Neural cell (in vitro differentiated cells): Measurements from ENCODE around the gene FAIM. TPM values are rescaled to one million over a fixed set of nuclear protein-coding genes. Genes with fewer than 3 reads are reported as not detected.

Source experiments
- H2AFZ ChIP-seq: fragments of 200-600, 300-800 bp; sonication (generic), shearing (Covaris generic); 2 replicates; pipeline ENCODE4 v1.6.0; 2014; ENCODE audit warnings: low read depth, mild to moderate bottlenecking, antibody characterized with exemption, low read length, moderate library complexity
- H3F3A ChIP-seq: fragments of 200-600 bp; shearing (Covaris generic); 2 replicates; pipeline ENCODE4 v1.6.1; 2016; ENCODE audit warnings: mild to moderate bottlenecking, moderate library complexity, mixed read lengths, antibody characterized with exemption, low read length; ENCODE audit not compliant: insufficient read depth, poor library complexity, severe bottlenecking
- H3K27ac ChIP-seq: fragments of 200-600, 300-800 bp; sonication (generic), shearing (Covaris generic); 2 replicates; pipeline ENCODE4 v1.5.1; 2014; ENCODE audit warnings: mild to moderate bottlenecking, low read length, moderate library complexity
- H3K27me3 ChIP-seq: fragments of 300-800, 200-600 bp; sonication (generic), shearing (Covaris generic); 2 replicates; pipeline ENCODE4 v1.6.0; 2014; ENCODE audit warnings: mild to moderate bottlenecking, low read depth, low read length, moderate library complexity; ENCODE audit not compliant: insufficient read depth
- H3K36me3 ChIP-seq: fragments of 300-800, 200-600 bp; sonication (generic), shearing (Covaris generic); 2 replicates; pipeline ENCODE4 v1.5.1; 2014; ENCODE audit warnings: mild to moderate bottlenecking, antibody characterized with exemption, low read length, moderate library complexity; ENCODE audit not compliant: insufficient read depth
- H3K4me2 ChIP-seq: fragments of 300-800, 200-600 bp; sonication (generic), shearing (Covaris generic); 2 replicates; pipeline ENCODE4 v1.6.0; 2014; ENCODE audit warnings: mild to moderate bottlenecking, low read length
- H3K4me3 ChIP-seq: fragments of 300-800, 200-600 bp; sonication (generic), shearing (Covaris generic); 2 replicates; pipeline ENCODE4 v1.5.1; 2014; ENCODE audit warnings: mild to moderate bottlenecking, low read length, moderate library complexity
- H3K79me2 ChIP-seq: fragments of 200-600 bp; shearing (Covaris generic); replicated peaks from 2 replicates; pipeline ENCODE4 v1.6.0; 2014; ENCODE audit warnings: mild to moderate bottlenecking, low read length, moderate library complexity; ENCODE audit not compliant: insufficient read depth
- H3K9ac ChIP-seq: fragments of 300-800, 200-600 bp; sonication (generic), shearing (Covaris generic); 2 replicates; pipeline ENCODE4 v1.6.1; 2016; ENCODE audit warnings: mild to moderate bottlenecking, low read length, mixed read lengths
- H3K9me2 ChIP-seq: fragments of 200-600 bp; shearing (Covaris generic); 2 replicates; pipeline ENCODE4 v1.6.1; 2016; ENCODE audit warnings: mild to moderate bottlenecking, low read length, mixed read lengths; ENCODE audit not compliant: insufficient read depth
- H3K9me3 ChIP-seq: fragments of 200-600, 300-800 bp; sonication (generic), shearing (Covaris generic); 2 replicates; pipeline ENCODE4 v1.6.1; 2016; ENCODE audit warnings: mild to moderate bottlenecking, mixed run types, low read length, moderate library complexity, mixed read lengths
- H4K20me1 ChIP-seq: fragments of 200-600 bp; shearing (Covaris generic); 2 replicates; pipeline ENCODE4 v1.6.1; 2016; ENCODE audit warnings: mild to moderate bottlenecking, mixed run types; ENCODE audit not compliant: insufficient read depth
- EP300 ChIP-seq: fragments of 450-650 bp; conservative IDR thresholded peaks from 2 replicates; pipeline ENCODE4 v1.6.1; 2014; ENCODE audit warnings: antibody characterized with exemption, mild to moderate bottlenecking, moderate library complexity; ENCODE audit not compliant: poor library complexity, severe bottlenecking
- EZH2 ChIP-seq: fragments of 200-600, 300-800 bp; shearing (Covaris generic), sonication (generic); IDR thresholded peaks from 2 replicates; pipeline ENCODE4 v1.6.1; 2014; ENCODE audit warnings: antibody characterized with exemption, low read length, borderline replicate concordance, mild to moderate bottlenecking; ENCODE audit not compliant: insufficient read depth, poor library complexity, severe bottlenecking
- MXI1 ChIP-seq: fragments of 450-650 bp; conservative IDR thresholded peaks from 2 replicates; pipeline ENCODE4 v1.6.1; 2014; ENCODE audit warnings: antibody characterized with exemption, mild to moderate bottlenecking; ENCODE audit not compliant: poor library complexity, severe bottlenecking
- POLR2AphosphoS5 ChIP-seq: IDR thresholded peaks from 2 replicates; pipeline ENCODE4 v1.6.1; 2012
- RAD21 ChIP-seq: fragments of 450-650 bp; conservative IDR thresholded peaks from 2 replicates; pipeline ENCODE4 v1.6.1; 2014; ENCODE audit warnings: antibody characterized with exemption, mild to moderate bottlenecking, moderate library complexity
- SMC3 ChIP-seq: fragments of 450-650 bp; conservative IDR thresholded peaks from 2 replicates; pipeline ENCODE4 v1.6.1; 2014; ENCODE audit warnings: antibody characterized with exemption, mild to moderate bottlenecking, moderate library complexity; ENCODE audit not compliant: poor library complexity
- TAF1 ChIP-seq: IDR thresholded peaks from 2 replicates; pipeline ENCODE4 v1.6.1; 2012; ENCODE audit warnings: low read depth
- polyA plus RNA-seq: library from polyadenylated mRNA; depleted of rRNA; stranded (reverse); fragments of >200 nt; gene quantifications from 2 replicates; pipeline ENCODE4 v1.2.3, GENCODE V29; 2014
- TF ChIP-seq, protein P1 (sequence below): IDR thresholded peaks from 2 replicates; pipeline ENCODE4 v1.6.1; 2012; ENCODE audit warnings: borderline replicate concordance
- TF ChIP-seq, protein P2 (sequence below): fragments of 450-650 bp; IDR thresholded peaks from 2 replicates; pipeline ENCODE4 v1.5.1; 2014; ENCODE audit warnings: antibody characterized with exemption, mild to moderate bottlenecking, moderate library complexity; ENCODE audit not compliant: poor library complexity, severe bottlenecking

Gene FAIM
- polyA plus RNA-seq, 1 donor from 2014 or later: 3.1 TPM

DNA sequence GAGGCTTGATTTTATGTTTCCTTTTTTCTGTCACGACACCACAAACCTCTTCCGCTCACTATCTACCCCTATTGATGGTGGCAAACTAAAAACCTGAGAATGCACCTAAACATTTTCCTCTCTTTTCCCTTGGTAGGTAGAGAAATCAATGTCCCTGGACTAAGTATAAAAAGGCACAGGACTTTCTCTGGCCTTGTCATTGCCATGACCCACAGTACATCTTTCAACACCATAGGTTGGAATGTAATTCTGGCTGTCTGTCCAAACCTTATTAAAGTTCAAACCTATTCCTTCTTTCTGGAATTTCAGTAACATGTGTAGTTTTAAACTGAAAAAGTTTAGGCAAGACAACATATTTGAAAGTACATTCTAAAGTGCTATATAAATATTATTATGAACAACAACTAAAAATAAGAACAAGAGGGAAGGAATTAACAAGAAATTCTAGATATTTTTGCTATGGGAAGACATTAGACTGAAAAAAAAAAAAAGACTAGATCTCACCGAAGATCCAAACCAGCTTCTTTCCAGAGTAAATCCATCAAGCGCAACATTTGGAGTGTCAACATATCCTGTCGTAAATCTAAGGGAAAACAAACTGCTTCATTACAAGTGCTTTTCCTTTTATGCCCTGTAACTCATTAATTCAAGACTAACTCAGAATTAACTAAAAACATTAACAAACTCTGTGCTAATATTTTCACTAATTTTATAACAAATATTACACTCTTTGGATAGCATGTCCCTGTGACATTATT is 73.1 kb downstream of the FAIM start:
- no peak overlapping the region for H3K9ac ChIP-seq
- no peaks in the 10 kb centered on the region for H3K9me2 ChIP-seq
- H3K36me3 ChIP-seq: no peaks in the 10 kb centered on the region

DNA sequence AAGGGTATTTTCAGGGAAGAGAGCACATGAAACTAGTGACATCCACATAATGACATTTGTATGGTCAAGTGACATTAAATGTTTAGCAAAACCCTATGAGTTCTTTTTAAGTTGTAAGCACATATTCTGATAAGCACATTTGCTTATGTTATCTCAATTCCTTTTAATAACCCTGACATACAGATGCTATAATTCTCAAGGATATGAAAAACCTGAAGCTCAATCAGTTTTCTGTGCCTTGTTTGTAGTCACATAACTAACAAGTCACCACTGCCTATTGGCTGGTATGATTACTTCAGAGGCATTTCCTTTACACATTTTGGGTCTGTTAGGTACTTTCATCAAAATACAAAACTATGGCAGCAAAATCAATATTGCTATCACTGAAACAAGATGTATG is 74.1 kb downstream of the FAIM start:
- Histone ChIP-seq H2AFZ (no peak overlapping the region), H3K9me2 (no peaks in the 10 kb centered on the region), H3K9me3 (no peaks in the 10 kb centered on the region), H3K27me3 (no peaks in the 10 kb centered on the region), H4K20me1 (no peaks in the 10 kb centered on the region), H3K27ac (no peak overlapping the region), H3F3A (no peaks in the 10 kb centered on the region), H3K79me2 (no peaks in the 10 kb centered on the region), H3K4me3 (no peak overlapping the region), H3K36me3 (no peaks in the 10 kb centered on the region), H3K4me2 (no peak overlapping the region), H3K9ac (no peak overlapping the region)
- TF ChIP-seq RAD21 (no peak), TAF1 (no peak), SMC3 (no peak), MXI1 (no peak), EP300 (no peak), EZH2 (no peak), POLR2AphosphoS5 (no peak)
- TF ChIP-seq, protein P1, sequence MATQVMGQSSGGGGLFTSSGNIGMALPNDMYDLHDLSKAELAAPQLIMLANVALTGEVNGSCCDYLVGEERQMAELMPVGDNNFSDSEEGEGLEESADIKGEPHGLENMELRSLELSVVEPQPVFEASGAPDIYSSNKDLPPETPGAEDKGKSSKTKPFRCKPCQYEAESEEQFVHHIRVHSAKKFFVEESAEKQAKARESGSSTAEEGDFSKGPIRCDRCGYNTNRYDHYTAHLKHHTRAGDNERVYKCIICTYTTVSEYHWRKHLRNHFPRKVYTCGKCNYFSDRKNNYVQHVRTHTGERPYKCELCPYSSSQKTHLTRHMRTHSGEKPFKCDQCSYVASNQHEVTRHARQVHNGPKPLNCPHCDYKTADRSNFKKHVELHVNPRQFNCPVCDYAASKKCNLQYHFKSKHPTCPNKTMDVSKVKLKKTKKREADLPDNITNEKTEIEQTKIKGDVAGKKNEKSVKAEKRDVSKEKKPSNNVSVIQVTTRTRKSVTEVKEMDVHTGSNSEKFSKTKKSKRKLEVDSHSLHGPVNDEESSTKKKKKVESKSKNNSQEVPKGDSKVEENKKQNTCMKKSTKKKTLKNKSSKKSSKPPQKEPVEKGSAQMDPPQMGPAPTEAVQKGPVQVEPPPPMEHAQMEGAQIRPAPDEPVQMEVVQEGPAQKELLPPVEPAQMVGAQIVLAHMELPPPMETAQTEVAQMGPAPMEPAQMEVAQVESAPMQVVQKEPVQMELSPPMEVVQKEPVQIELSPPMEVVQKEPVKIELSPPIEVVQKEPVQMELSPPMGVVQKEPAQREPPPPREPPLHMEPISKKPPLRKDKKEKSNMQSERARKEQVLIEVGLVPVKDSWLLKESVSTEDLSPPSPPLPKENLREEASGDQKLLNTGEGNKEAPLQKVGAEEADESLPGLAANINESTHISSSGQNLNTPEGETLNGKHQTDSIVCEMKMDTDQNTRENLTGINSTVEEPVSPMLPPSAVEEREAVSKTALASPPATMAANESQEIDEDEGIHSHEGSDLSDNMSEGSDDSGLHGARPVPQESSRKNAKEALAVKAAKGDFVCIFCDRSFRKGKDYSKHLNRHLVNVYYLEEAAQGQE: no peak
- TF ChIP-seq, protein P2, sequence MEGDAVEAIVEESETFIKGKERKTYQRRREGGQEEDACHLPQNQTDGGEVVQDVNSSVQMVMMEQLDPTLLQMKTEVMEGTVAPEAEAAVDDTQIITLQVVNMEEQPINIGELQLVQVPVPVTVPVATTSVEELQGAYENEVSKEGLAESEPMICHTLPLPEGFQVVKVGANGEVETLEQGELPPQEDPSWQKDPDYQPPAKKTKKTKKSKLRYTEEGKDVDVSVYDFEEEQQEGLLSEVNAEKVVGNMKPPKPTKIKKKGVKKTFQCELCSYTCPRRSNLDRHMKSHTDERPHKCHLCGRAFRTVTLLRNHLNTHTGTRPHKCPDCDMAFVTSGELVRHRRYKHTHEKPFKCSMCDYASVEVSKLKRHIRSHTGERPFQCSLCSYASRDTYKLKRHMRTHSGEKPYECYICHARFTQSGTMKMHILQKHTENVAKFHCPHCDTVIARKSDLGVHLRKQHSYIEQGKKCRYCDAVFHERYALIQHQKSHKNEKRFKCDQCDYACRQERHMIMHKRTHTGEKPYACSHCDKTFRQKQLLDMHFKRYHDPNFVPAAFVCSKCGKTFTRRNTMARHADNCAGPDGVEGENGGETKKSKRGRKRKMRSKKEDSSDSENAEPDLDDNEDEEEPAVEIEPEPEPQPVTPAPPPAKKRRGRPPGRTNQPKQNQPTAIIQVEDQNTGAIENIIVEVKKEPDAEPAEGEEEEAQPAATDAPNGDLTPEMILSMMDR: no peak

More for the DNA sequence above, 73.1 kb downstream of the FAIM start:
- Histone ChIP-seq H4K20me1 (no peaks in the 10 kb centered on the region), H3F3A (no peaks in the 10 kb centered on the region), H3K27me3 (no peaks in the 10 kb centered on the region), H3K4me2 (no peak overlapping the region), H3K27ac (no peak overlapping the region), H3K79me2 (no peaks in the 10 kb centered on the region), H3K9me3 (no peaks in the 10 kb centered on the region), H2AFZ (no peak overlapping the region), H3K4me3 (no peak overlapping the region)
- TF ChIP-seq, protein P1: no peak
- TF ChIP-seq, protein P2: no peak
- TF ChIP-seq TAF1 (no peak), EZH2 (no peak), POLR2AphosphoS5 (no peak), EP300 (no peak), SMC3 (no peak), RAD21 (no peak), MXI1 (no peak)
